DMS153 treated with DMSO at 0.1 percent for 48 hours (cell line): ENCODE measurements around the gene CTSD.

Experiments used
- DNase-seq: peaks from one replicate; lab custom pipeline; 2025; ENCODE audit not compliant: unreplicated experiment; lab: John Stamatoyannopoulos, UW

Gene CTSD

GRCh38 chr11:1745701-1746320, 17.9 kb downstream of the CTSD start:
- DNase-seq, result no peak

- DNase-seq, result no peak
Observed at GRCh38 chr11:1744891-1745700, 18.6 kb downstream of the CTSD start.

- DNase-seq, result no peak
Observed at GRCh38 chr11:1744137-1744886, 19.4 kb downstream of the CTSD start.

GRCh38 chr11:1743585-1744136, 20.1 kb downstream of the CTSD start:
- no peak for DNase-seq

- no peak for DNase-seq
Observed at GRCh38 chr11:1742869-1743584, 20.7 kb downstream of the CTSD start.

- DNase-seq, result no peak
Observed at GRCh38 chr11:1742371-1742770, 21.4 kb downstream of the CTSD start.

GRCh38 chr11:1741741-1742140, 22.0 kb downstream of the CTSD start:
- DNase-seq, result no peak

GRCh38 chr11:1740786-1741530, 22.8 kb downstream of the CTSD start:
- no peak for DNase-seq

GRCh38 chr11:1739576-1739975, 24.2 kb downstream of the CTSD start:
- DNase-seq, result no peak

GRCh38 chr11:1738380-1738779, 25.3 kb downstream of the CTSD start:
- no peak for DNase-seq

- DNase-seq, result no peak
Observed at GRCh38 chr11:1737080-1737757, 26.5 kb downstream of the CTSD start.

GRCh38 chr11:1736447-1736992, 27.2 kb downstream of the CTSD start:
- no peak for DNase-seq

- DNase-seq, result no peak
Observed at GRCh38 chr11:1735271-1735670, 28.5 kb downstream of the CTSD start.

GRCh38 chr11:1734641-1735081, 29.1 kb downstream of the CTSD start:
- no peak for DNase-seq

GRCh38 chr11:1733716-1734640, 29.7 kb downstream of the CTSD start:
- no peak for DNase-seq

- DNase-seq, result no peak
Observed at GRCh38 chr11:1733009-1733715, 30.6 kb downstream of the CTSD start.

- DNase-seq, result no peak
Observed at GRCh38 chr11:1732418-1733008, 31.2 kb downstream of the CTSD start.
